ENCODE measurements around the gene ABL1.
"Not testable (repeated sequence)": the region's sequence is repeated elsewhere in the genome, so short reads cannot be mapped to it uniquely, and the experiment has no call there.

The ABL1 gene

GRCh38 chr9:130825809-130826208 lies 9.2 kb upstream of the ABL1 start:
- DNase-seq, result no peak

GRCh38 chr9:130829762-130830161 lies 5.3 kb upstream of the ABL1 start:
- DNase-seq, result no peak

GRCh38 chr9:130830231-130830760 lies 4.8 kb upstream of the ABL1 start:
- no peak for DNase-seq

GRCh38 chr9:130831077-130831476 lies 4.0 kb upstream of the ABL1 start:
- no peak for DNase-seq

GRCh38 chr9:130833031-130833990 lies 1.7 kb upstream of the ABL1 start:
- DNase-seq, result no peak

- peak; percentile 26 to 57 (median 38) for DNase-seq
Observed at GRCh38 chr9:130835441-130836298, 616 bp downstream of the ABL1 start.

- DNase-seq, result no peak
Observed at GRCh38 chr9:130837002-130837511, 2.0 kb downstream of the ABL1 start.

- DNase-seq, result no peak
Observed at GRCh38 chr9:130837643-130838042, 2.6 kb downstream of the ABL1 start.

GRCh38 chr9:130839132-130840111 lies 4.4 kb downstream of the ABL1 start:
- DNase-seq, result no peak

- DNase-seq, result peak in 2 of 3 donors; percentile 21 to 25
Observed at GRCh38 chr9:130842545-130842944, 7.5 kb downstream of the ABL1 start.

- DNase-seq, result no peak
Observed at GRCh38 chr9:130843049-130843908, 8.2 kb downstream of the ABL1 start.

GRCh38 chr9:130844044-130844451 lies 9.0 kb downstream of the ABL1 start:
- DNase-seq, result no peak

GRCh38 chr9:130845254-130845653 lies 10.2 kb downstream of the ABL1 start:
- DNase-seq, result no peak

- DNase-seq, result no peak
Observed at GRCh38 chr9:130845901-130846481, 10.9 kb downstream of the ABL1 start.

- DNase-seq, result no peak
Observed at GRCh38 chr9:130846487-130847305, 11.6 kb downstream of the ABL1 start.

GRCh38 chr9:130847306-130848217 lies 12.5 kb downstream of the ABL1 start:
- peak; percentile 62 to 69 (median 65) for DNase-seq

GRCh38 chr9:130848514-130848913 lies 13.5 kb downstream of the ABL1 start:
- not testable (repeated sequence) for DNase-seq

GRCh38 chr9:130849356-130849755 lies 14.3 kb downstream of the ABL1 start:
- no peak for DNase-seq
